Right cardiac atrium (tissue), 5 donors: ENCODE measurements around the gene TOX2. TPM values are rescaled to one million over a fixed set of nuclear protein-coding genes. Genes with fewer than 3 reads are reported as not detected.

Source experiments
- ATAC-seq, 2 donors: fragments of 200-7000 bp; cut with Tn5 transposase; one replicate each; pipeline versions ENCODE4 v1.8.0 to v1.9.1; 2020; ENCODE audit warnings: moderate library complexity in 2 of 2, mild to moderate bottlenecking in 1 of 2
- DNase-seq, 3 donors: peaks; one replicate each; pipeline ENCODE4 v3.0.0-alpha.2; 2020
- H3K27ac ChIP-seq: one replicate; pipeline ENCODE4 v1.5.1; 2013; ENCODE audit warnings: mild to moderate bottlenecking, low read length, control low read depth, moderate library complexity
- H3K27me3 ChIP-seq: one replicate; pipeline ENCODE4 v1.6.1; 2013; ENCODE audit not compliant: control insufficient read depth, insufficient read depth
- H3K4me1 ChIP-seq: one replicate; pipeline ENCODE4 v1.6.1; 2013; ENCODE audit warnings: low read length; ENCODE audit not compliant: control insufficient read depth, insufficient read depth
- H3K4me3 ChIP-seq: one replicate; pipeline ENCODE4 v1.5.1; 2013; ENCODE audit warnings: low read length, control low read depth
- H3K9me3 ChIP-seq: one replicate; pipeline ENCODE4 v1.6.1; 2013; ENCODE audit warnings: low read length; ENCODE audit not compliant: control insufficient read depth
- WGBS: extraction: QIAGEN DNeasy Blood & Tissue Kit; methylation state at CpG from one replicate; pipeline ENCODE4 v1.1.7; 2013; 5-methylcytosine and 5-hydroxymethylcytosine counted together
- intact Hi-C, 4 donors: fragments of 100-400 bp; cut with DNase I; formaldehyde crosslinking; loops; one replicate each; pipeline versions ENCODE4 v1.11.0 to v1.14.0; 2022 to 2023
- polyA plus RNA-seq: library from polyadenylated mRNA; stranded (reverse); fragments of 200-250 nt; gene quantifications from one replicate; pipeline ENCODE4 v1.2.3, GENCODE V29; 2013
- total RNA-seq, 4 donors: library from RNA; stranded (reverse); fragmentation: NEBNext Ultra II Directional; extraction: Animal tissue kit (Norgen Biotek cat#: 25700); gene quantifications; one replicate each; pipeline ENCODE4 v1.2.1, GENCODE V29; 2021
- donor health status: healthy with polysubstance abuse.
- donor health status: DM: no; HTN: yes; CAD: no.
- donor health status: DM: no; HTN: no; CAD: no.
- donor health status: DM: no; HTN: yes; CAD: no; lungs with severe emphysema.
- donor health status: DM: yes; HTN: yes; CAD: no.

TOX2 gene
- total and polyA plus RNA-seq, 5 donors: 0.99 to 3.0 (median 1.5) TPM

DNA sequence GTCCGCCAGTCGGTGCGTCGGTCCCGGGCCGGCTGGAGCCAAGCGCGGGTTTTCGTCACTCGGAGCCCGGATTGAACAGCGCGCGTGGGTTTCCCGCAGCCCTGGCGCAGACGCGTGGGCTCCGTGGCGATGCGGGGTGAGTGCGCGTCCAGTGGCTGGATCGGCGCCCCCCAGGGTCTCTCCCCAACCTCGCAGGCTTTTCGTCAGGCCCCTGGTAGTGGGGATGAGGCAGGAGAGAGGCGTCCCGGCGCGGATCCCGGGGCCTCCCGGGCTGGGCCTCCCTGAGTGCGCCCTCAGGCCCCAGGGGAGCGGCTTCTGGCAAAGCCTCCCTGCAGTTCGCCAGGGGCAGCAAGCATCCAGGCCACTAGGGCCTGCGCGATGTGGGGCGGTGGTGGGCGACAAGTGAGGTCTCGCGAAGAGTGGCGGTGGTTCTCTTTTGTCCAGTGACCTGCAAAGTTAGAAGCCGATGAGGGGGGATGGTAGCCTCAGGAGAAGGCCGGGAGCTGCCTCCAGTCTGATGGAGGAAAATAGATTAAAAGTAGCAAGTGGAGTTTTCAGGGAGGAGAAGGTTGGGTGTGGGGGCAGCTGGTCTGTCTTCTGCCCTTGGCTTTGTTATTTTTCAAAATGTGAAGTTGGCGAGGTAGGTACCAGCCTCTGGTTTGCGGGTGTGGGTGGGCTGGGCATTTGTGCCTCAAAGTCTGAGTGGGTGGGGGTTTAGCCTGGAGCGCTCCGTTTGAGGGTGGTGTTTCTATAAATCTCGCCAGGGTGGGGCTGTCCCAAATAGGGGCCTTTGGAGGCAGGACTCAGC, 1.6 kb downstream of the TOX2 start:
- no peaks in the 10 kb centered on the region for H3K9me3 ChIP-seq
- H3K4me3 ChIP-seq: peak overlapping the region; percentile 0
- no peaks in the 10 kb centered on the region for H3K27me3 ChIP-seq
- no peak overlapping the region for H3K27ac ChIP-seq
- no peaks in the 10 kb centered on the region for H3K4me1 ChIP-seq
- DNase-seq (no peak), ATAC-seq (peak; percentile 7 to 39)
- WGBS: 7% methylated on average over 50 of the region's 50 CpGs
- intact Hi-C loops: no loop called here

DNA sequence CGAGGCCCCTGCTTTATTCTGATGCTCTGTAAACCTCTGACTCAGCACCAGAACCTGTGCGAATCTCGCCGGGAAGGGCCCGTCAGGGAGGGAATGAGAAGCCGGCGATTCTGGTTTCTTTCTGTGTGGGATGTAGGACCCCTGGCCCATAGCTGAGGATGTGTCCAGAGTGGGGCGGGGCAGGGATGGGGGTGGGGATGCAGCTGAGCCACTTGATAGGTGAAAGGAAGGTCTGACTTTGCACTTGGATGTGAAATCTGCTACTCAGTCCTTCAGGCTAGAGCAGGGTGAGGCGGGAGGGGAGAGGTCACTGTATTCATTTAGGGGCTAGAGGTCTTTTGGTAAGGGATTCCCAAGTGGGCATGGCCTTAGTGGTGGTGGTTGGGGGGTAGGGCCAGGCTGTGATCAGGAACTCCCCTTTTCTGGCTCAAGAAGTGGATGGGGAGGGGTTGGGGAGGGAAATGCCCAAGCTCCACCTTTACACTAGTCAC, 2.3 kb downstream of the TOX2 start:
- no peak overlapping the region for H3K4me3 ChIP-seq
- DNase-seq: no peak
- WGBS: 56% methylated on average over 9 of the region's 9 CpGs
- H3K27me3 ChIP-seq: no peaks in the 10 kb centered on the region
- H3K27ac ChIP-seq: no peak overlapping the region
- no peaks in the 10 kb centered on the region for H3K9me3 ChIP-seq
- intact Hi-C loops: no loop called here
- no peaks in the 10 kb centered on the region for H3K4me1 ChIP-seq
- ATAC-seq: no peak

DNA sequence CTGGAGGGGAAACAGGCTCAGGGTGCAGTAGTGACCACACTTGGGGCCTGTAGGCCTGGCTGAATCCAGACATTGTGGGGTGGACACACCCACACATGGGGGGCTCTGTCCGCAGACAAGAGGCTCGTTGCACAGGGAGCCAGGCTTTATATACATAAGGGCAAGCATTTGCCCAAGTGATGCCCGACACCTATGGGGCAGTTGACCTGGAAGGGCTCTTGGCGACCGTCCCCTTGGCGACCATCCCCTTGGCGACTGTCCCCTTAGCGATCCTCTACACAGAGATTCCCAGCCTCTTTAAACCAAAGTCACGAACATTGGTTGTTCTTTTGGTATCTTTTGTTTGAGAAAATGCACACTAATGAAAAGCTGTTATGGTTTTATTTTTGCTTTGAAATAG, 2.7 kb downstream of the TOX2 start:
- DNase-seq (no peak), ATAC-seq (no peak)
- no peaks in the 10 kb centered on the region for H3K27me3 ChIP-seq
- H3K4me3 ChIP-seq: no peak overlapping the region
- intact Hi-C loops: no loop called here
- 89% methylated on average over 9 of the region's 9 CpGs for WGBS
- no peaks in the 10 kb centered on the region for H3K9me3 ChIP-seq
- H3K4me1 ChIP-seq: no peaks in the 10 kb centered on the region
- H3K27ac ChIP-seq: no peak overlapping the region

DNA sequence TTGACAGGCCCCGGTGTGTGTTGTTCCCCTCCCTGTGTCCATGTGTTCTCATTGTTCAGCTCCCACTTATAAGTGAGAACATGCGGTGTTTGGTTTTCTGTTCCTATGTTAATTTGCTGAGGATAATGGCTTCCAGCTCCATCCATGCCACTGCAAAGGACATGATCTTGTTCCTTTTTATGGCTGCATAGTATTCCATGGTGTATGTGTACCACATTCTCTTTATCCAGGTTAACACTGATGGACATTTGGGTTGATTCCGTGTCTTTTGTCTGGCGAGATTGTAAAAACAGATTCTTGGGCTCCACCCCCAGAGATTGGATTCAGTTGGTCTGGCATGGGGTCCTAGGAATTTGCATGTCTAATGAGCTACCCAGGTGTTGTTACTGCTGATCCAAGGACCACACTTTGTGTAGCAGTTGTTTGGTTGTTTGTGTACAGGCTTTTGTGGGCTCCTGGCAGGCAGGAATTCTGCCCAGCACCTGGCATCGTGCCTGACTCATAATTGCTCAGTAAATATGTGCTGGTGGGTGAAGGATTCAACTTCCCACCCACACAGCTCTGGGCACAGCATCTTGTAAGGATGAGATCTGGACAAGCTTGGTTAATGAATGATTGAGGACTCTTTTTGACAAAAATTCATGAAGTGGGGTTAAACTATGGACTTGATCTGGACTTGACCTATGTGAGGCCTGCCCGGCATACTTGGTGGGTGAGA, 5.2 kb downstream of the TOX2 start:
- no peak overlapping the region for H3K4me3 ChIP-seq
- intact Hi-C loops: no loop called here
- WGBS: 89% methylated on average over 6 of the region's 6 CpGs
- ATAC-seq (no peak), DNase-seq (no peak)
- no peak overlapping the region for H3K27ac ChIP-seq
- no peaks in the 10 kb centered on the region for H3K9me3 ChIP-seq
- no peaks in the 10 kb centered on the region for H3K27me3 ChIP-seq
- H3K4me1 ChIP-seq: no peaks in the 10 kb centered on the region

DNA sequence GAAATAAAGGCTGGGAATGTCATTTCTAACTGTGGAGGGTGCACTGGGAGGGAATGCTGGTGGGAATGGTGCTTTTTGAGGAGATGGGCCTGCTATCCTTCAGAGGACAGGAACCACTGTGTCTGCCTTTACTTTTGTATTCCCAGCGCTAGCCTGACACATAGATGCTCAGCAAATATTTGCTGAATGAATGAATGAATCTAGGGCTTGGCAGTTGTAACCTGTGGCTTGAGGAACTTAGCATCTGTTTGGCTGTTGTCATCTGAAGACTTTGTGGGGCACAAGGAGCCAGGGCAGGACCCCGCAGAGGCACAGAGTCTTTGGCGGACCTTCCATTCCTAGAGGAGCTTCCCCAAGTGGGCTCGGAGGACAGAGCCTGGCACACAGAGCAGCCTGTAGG, 6.1 kb downstream of the TOX2 start:
- Histone ChIP-seq H3K27me3 (no peaks in the 10 kb centered on the region), H3K27ac (no peak overlapping the region), H3K9me3 (no peaks in the 10 kb centered on the region), H3K4me3 (no peak overlapping the region), H3K4me1 (no peaks in the 10 kb centered on the region)
- DNase-seq: no peak
- 93% methylated on average over 4 of the region's 4 CpGs for WGBS
- no peak for ATAC-seq
- intact Hi-C loops: no loop called here

DNA sequence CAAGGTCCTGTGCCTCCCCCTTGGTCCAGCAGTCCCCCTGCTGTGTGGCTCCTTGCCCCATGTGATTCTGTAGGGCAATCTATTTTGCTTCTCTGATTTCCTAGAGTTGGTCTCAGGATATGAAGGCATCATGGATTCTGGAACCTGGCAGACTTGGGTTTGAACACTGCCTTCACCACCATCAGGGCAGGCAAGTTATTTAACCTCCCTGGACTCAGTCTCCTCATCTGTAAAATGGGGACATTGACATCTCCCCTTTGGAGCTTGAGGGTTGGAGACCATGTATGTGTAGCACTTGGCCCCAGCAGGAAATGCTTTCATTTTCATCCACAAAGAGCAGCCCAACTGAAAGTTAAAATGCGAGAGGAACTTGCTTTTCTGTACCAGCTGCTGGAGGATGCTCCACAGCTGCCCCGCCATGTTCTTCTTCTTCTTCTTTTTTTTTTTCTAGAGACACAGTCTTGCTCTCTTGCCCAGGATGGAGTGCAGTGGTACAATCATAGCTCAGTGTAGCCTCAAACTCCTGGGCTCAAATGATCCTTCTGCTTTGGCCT, 6.7 kb downstream of the TOX2 start:
- DNase-seq: no peak
- H3K4me1 ChIP-seq: no peaks in the 10 kb centered on the region
- ATAC-seq: no peak
- intact Hi-C loops: no loop called here
- no peak overlapping the region for H3K27ac ChIP-seq
- H3K4me3 ChIP-seq: no peak overlapping the region
- H3K9me3 ChIP-seq: no peaks in the 10 kb centered on the region
- H3K27me3 ChIP-seq: no peaks in the 10 kb centered on the region
- 90% methylated on average over 2 of the region's 2 CpGs for WGBS

DNA sequence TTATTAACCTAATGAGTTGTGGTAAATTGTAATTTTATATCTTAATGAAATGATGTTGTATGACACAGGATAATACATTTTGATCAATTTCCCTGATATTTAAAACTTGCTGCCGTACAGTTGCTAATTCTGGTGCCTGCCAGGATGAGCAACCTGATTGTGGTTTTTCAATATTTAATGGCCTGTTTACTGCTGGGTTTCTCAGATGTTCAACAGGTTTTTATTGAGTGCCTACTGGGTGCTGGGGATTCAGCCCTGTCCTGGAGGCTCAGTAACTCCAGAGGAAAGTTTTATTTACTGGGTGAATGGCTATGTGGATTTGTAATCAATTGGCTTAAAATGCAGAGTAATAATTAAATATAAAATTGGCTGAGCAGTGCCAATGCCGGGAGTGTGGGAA, 8.0 kb downstream of the TOX2 start:
- Histone ChIP-seq H3K9me3 (no peaks in the 10 kb centered on the region), H3K4me1 (no peaks in the 10 kb centered on the region), H3K27ac (no peak overlapping the region), H3K4me3 (no peak overlapping the region), H3K27me3 (no peaks in the 10 kb centered on the region)
- 84% methylated on average over 2 of the region's 2 CpGs for WGBS
- intact Hi-C loops: no loop called here
- DNase-seq (no peak), ATAC-seq (no peak)

DNA sequence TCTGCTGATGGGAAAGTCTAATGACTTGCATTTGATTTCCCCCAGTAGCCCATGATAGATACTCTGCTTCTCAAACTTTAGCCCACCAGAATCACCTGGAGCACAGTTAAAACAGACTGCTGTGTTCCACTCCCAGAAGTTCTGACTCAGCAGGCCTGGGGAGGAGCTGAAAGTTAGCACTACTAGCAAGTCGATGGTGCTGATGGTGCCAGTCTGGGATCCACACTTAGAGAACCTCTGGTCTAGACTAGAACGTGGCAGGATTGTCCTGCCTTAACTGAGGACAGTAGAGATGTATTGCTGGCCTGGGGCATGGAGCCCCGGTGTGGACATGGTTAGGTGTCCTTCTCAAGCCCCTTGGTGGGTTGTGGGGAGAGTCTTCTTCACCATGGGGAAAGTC, 8.7 kb downstream of the TOX2 start:
- DNase-seq: no peak
- no peak for ATAC-seq
- Histone ChIP-seq H3K27me3 (no peaks in the 10 kb centered on the region), H3K4me3 (no peak overlapping the region), H3K27ac (no peak overlapping the region), H3K4me1 (no peaks in the 10 kb centered on the region), H3K9me3 (no peaks in the 10 kb centered on the region)
- intact Hi-C loops: no loop called here
- WGBS: 76% methylated on average over 3 of the region's 3 CpGs

DNA sequence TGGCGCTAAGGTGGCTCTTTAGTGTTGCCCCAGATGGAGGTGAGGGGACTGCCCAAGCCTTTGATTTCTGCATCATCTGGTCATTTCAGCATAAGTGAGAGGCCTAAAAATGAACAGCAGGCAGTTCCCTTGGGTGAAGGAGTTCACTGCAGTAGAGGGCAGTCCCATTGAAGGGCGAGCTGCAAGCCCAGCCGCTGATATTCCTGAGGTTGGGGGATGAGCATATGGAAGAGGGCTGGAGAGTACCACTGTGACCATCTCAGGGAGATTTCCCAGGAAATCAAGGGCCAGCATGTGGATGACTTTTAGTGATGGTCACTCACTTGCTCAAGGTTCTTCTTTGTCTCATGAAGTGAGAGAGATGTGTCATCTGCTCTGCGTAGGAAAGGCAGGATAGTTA, 9.3 kb downstream of the TOX2 start:
- WGBS: 79% methylated on average over 4 of the region's 4 CpGs
- Histone ChIP-seq H3K27me3 (no peaks in the 10 kb centered on the region), H3K4me3 (no peak overlapping the region), H3K9me3 (no peaks in the 10 kb centered on the region), H3K27ac (no peak overlapping the region), H3K4me1 (no peaks in the 10 kb centered on the region)
- DNase-seq (no peak), ATAC-seq (no peak)
- intact Hi-C loops: no loop called here

DNA sequence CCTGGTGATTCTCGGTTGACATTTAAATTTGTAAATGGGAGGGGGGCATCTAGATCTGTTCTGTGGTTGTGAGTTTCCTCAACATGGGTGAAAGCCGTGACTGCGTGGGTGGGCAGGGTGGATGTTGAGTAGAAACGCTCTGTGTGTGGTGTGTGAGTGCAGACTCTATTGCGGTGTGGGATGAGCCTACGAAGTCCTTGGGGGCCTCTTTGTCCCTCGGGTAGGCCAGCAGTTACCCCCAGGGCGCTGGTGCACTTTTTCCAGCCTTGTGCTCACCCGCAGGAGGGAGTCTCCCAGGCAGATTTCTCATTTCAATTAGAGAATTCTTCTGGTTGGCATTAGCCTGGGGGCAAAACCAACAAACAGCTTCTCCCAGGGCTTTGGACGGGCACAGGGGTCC, 10.6 kb downstream of the TOX2 start:
- Histone ChIP-seq H3K4me1 (no peaks in the 10 kb centered on the region), H3K4me3 (no peak overlapping the region), H3K9me3 (no peaks in the 10 kb centered on the region), H3K27me3 (no peaks in the 10 kb centered on the region), H3K27ac (no peak overlapping the region)
- 72% methylated on average over 10 of the region's 10 CpGs for WGBS
- intact Hi-C loops: no loop called here
- no peak for ATAC-seq
- no peak for DNase-seq

DNA sequence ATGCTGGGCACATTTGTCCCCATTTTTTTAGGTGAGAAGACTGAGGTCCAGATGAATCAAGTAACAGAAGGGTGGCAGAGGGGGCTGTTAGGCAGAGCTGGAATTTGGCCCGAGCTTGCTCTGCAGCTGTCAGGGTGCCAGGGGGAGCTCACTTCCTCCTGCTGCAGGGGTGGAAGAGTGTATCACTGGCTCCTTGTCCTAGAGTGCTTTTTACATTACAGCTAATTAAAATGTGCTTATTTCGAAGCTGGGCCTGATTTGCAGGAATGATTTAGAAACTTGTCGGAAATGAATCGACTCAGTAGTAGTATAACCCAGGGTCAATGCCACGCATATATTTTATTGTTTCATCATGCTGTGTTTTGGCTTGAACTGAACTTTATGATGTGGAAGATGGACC, 11.1 kb downstream of the TOX2 start:
- peak in 2 of 3 donors; percentile 22 to 63 for DNase-seq
- intact Hi-C loops: no loop called here
- Histone ChIP-seq H3K27ac (no peak overlapping the region), H3K9me3 (no peaks in the 10 kb centered on the region), H3K27me3 (no peaks in the 10 kb centered on the region), H3K4me3 (no peak overlapping the region), H3K4me1 (no peaks in the 10 kb centered on the region)
- WGBS: 41% methylated on average over 5 of the region's 5 CpGs
- peak in 1 of 2 donors; percentile 38 for ATAC-seq
